HepG2 (cell line): ENCODE results near the gene ELOVL6. TPM values are rescaled to one million over a fixed set of nuclear protein-coding genes. Genes with fewer than 3 reads are reported as not detected.

Experiments
- HNRNPL ChIP-seq: fragments of 200-400 bp; formaldehyde crosslinking; IDR thresholded peaks from 2 replicates; pipeline ENCODE4 v1.6.1; 2017; ENCODE audit warnings: mild to moderate bottlenecking, low read depth, low read length
- HNRNPUL1 ChIP-seq: fragments of 200-400 bp; formaldehyde crosslinking; IDR thresholded peaks from 2 replicates; pipeline ENCODE4 v1.6.1; 2017; ENCODE audit warnings: low read depth, mild to moderate bottlenecking, low read length, moderate library complexity
- NFIC ChIP-seq: IDR thresholded peaks from 2 replicates; pipeline ENCODE4 v1.6.1; 2012; ENCODE audit warnings: mild to moderate bottlenecking, low read length, inconsistent platforms
- PBX2 ChIP-seq: IDR thresholded peaks from 2 replicates; pipeline ENCODE4 v1.6.1; 2016; ENCODE audit warnings: control low read depth
- REL ChIP-seq: sonication (generic); formaldehyde crosslinking; conservative IDR thresholded peaks from 2 replicates; pipeline ENCODE4 v1.8.0; 2022; ENCODE audit warnings: mild to moderate bottlenecking, missing genetic modification reagents, moderate library complexity
- TCF12 ChIP-seq, 2 experiments: fragments of 450-650 bp in 1 of 2; sonication (generic) in 1 of 2; formaldehyde crosslinking in 1 of 2; IDR thresholded peaks; 2 replicates each; pipeline versions ENCODE4 v1.6.1 to v1.8.0; 2017 to 2022; ENCODE audit warnings: antibody characterized with exemption in 1 of 2, mild to moderate bottlenecking in 1 of 2, missing genetic modification reagents in 1 of 2, moderate library complexity in 1 of 2
- TCF7L2 ChIP-seq: IDR thresholded peaks from 2 replicates; pipeline ENCODE4 v1.6.1; 2011; ENCODE audit warnings: mild to moderate bottlenecking, low read depth, low read length, moderate library complexity
- ZBTB21 ChIP-seq: sonication (generic); formaldehyde crosslinking; IDR thresholded peaks from 2 replicates; pipeline ENCODE4 v1.4.0; 2020; ENCODE audit warnings: missing genetic modification reagents
- ZBTB33 ChIP-seq: sonication (generic); formaldehyde crosslinking; IDR thresholded peaks from 2 replicates; pipeline ENCODE4 v1.4.0; 2020; ENCODE audit warnings: missing genetic modification reagents
- ZFP36L2 ChIP-seq: sonication (generic); formaldehyde crosslinking; IDR thresholded peaks from 2 replicates; pipeline ENCODE4 v1.4.0; 2020; ENCODE audit warnings: missing genetic modification reagents
- ZNF776 ChIP-seq: sonication (generic); formaldehyde crosslinking; IDR thresholded peaks from 2 replicates; pipeline ENCODE4 v1.4.0; 2020; ENCODE audit warnings: mild to moderate bottlenecking, missing genetic modification reagents
- polyA plus RNA-seq, 8 experiments: library from polyadenylated mRNA; depleted of rRNA in 3 of 8; stranded (reverse) in 7 of 8; unstranded in 1 of 8; fragments of >200 nt; fragmentation: Illumina TruSeq in 4 of 8; extraction: Trizol in 4 of 8; gene quantifications; 2 replicates each; pipeline versions ENCODE4 v1.2.1 to v1.2.3, GENCODE V29; 2011 to 2016; ENCODE audit warnings: low read depth in 4 of 8, missing spikeins in 1 of 8, mixed read lengths in 1 of 8; ENCODE audit not compliant: insufficient read depth in 1 of 8
- total RNA-seq, 5 experiments: library from RNA; depleted of rRNA; stranded (reverse); fragments of >200 nt; fragmentation: Illumina TruSeq; extraction: Trizol; gene quantifications; 2 replicates each; pipeline ENCODE4 v1.2.3, GENCODE V29; 2016; ENCODE audit warnings: low read depth in 1 of 5
- TF ChIP-seq, protein P1 (sequence below): fragments of 450-650 bp; IDR thresholded peaks from 2 replicates; pipeline ENCODE4 v1.6.1; 2016
- TF ChIP-seq, protein P2 (sequence below): sonication (generic); formaldehyde crosslinking; IDR thresholded peaks from 2 replicates; pipeline ENCODE4 v1.5.0; 2020; ENCODE audit warnings: missing genetic modification reagents
- TF ChIP-seq, protein P3 (sequence below), 2 experiments: IDR thresholded peaks; 2 replicates each; pipeline ENCODE4 v1.6.1; 2011 to 2012; ENCODE audit warnings: low read length in 2 of 2, borderline replicate concordance in 1 of 2, low read depth in 1 of 2, mild to moderate bottlenecking in 1 of 2, moderate library complexity in 1 of 2
- TF ChIP-seq, protein P4 (sequence below): sonication (generic); formaldehyde crosslinking; IDR thresholded peaks from 2 replicates; pipeline ENCODE4 v1.4.0; 2020; ENCODE audit warnings: missing genetic modification reagents; ENCODE audit errors: not compliant biosample characterization
- TF ChIP-seq, protein P5 (sequence below): sonication (generic); formaldehyde crosslinking; IDR thresholded peaks from 2 replicates; pipeline ENCODE4 v1.5.0; 2020; ENCODE audit warnings: missing genetic modification reagents

ELOVL6 gene
- total and polyA plus RNA-seq, 2 of the 13 experiments (the other 11 are each of a cell fraction or from before 2014, with no cell fraction given): 14.1 to 23.2 TPM

GRCh38 chr4:110198435-110199416, at the start of gene ELOVL6 (continued):
- no peak for TF ChIP-seq PBX2
- TF ChIP-seq NFIC: no peak
- TF ChIP-seq HNRNPUL1: no peak
- no peak for TF ChIP-seq TCF12 (IDR thresholded peaks at IDR 0.05)
- TF ChIP-seq TCF12 (CRISPR knock-in tag; IDR thresholded peaks at IDR 0.05): 0 out of 2 replicates have a peak, but pooled peaks have one; percentile 48
- no peak for TF ChIP-seq ZFP36L2 (CRISPR knock-in tag)
- TF ChIP-seq HNRNPL: no peak
- TF ChIP-seq ZNF776: no peak
- no peak for TF ChIP-seq ZBTB33 (CRISPR knock-in tag)
- TF ChIP-seq, protein P1, sequence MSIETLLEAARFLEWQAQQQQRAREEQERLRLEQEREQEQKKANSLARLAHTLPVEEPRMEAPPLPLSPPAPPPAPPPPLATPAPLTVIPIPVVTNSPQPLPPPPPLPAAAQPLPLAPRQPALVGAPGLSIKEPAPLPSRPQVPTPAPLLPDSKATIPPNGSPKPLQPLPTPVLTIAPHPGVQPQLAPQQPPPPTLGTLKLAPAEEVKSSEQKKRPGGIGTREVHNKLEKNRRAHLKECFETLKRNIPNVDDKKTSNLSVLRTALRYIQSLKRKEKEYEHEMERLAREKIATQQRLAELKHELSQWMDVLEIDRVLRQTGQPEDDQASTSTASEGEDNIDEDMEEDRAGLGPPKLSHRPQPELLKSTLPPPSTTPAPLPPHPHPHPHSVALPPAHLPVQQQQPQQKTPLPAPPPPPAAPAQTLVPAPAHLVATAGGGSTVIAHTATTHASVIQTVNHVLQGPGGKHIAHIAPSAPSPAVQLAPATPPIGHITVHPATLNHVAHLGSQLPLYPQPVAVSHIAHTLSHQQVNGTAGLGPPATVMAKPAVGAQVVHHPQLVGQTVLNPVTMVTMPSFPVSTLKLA: peak; percentile 17; the same call in 1 of the 2 replicates
- TF ChIP-seq, protein P2, sequence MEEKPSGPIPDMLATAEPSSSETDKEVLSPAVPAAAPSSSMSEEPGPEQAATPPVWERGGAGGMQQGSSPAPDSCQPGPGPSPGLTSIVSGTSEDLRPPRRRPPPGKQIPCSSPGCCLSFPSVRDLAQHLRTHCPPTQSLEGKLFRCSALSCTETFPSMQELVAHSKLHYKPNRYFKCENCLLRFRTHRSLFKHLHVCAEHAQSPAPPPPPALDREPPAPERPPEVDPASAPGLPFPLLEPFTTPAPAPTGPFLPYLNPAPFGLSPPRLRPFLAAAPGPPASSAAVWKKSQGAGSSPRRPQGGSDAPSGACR (CRISPR knock-in tag): 0 out of 2 replicates have a peak, but pooled peaks have one; percentile 38
- no peak for TF ChIP-seq ZBTB21 (CRISPR knock-in tag)
- TF ChIP-seq TCF7L2: no peak
- TF ChIP-seq, protein P3, sequence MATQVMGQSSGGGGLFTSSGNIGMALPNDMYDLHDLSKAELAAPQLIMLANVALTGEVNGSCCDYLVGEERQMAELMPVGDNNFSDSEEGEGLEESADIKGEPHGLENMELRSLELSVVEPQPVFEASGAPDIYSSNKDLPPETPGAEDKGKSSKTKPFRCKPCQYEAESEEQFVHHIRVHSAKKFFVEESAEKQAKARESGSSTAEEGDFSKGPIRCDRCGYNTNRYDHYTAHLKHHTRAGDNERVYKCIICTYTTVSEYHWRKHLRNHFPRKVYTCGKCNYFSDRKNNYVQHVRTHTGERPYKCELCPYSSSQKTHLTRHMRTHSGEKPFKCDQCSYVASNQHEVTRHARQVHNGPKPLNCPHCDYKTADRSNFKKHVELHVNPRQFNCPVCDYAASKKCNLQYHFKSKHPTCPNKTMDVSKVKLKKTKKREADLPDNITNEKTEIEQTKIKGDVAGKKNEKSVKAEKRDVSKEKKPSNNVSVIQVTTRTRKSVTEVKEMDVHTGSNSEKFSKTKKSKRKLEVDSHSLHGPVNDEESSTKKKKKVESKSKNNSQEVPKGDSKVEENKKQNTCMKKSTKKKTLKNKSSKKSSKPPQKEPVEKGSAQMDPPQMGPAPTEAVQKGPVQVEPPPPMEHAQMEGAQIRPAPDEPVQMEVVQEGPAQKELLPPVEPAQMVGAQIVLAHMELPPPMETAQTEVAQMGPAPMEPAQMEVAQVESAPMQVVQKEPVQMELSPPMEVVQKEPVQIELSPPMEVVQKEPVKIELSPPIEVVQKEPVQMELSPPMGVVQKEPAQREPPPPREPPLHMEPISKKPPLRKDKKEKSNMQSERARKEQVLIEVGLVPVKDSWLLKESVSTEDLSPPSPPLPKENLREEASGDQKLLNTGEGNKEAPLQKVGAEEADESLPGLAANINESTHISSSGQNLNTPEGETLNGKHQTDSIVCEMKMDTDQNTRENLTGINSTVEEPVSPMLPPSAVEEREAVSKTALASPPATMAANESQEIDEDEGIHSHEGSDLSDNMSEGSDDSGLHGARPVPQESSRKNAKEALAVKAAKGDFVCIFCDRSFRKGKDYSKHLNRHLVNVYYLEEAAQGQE (IDR thresholded peaks at IDR 0.05; ENCODE audit: borderline replicate concordance in 1 of 2, low read depth in 1 of 2, low read length in 2 of 2): peak in 1 of 2 experiments; percentile 51; a peak in 1 of 4 replicates
- TF ChIP-seq REL (CRISPR knock-in tag): no peak; the same call in 1 of the 2 replicates
- TF ChIP-seq, protein P4, sequence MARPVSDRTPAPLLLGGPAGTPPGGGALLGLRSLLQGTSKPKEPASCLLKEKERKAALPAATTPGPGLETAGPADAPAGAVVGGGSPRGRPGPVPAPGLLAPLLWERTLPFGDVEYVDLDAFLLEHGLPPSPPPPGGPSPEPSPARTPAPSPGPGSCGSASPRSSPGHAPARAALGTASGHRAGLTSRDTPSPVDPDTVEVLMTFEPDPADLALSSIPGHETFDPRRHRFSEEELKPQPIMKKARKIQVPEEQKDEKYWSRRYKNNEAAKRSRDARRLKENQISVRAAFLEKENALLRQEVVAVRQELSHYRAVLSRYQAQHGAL (CRISPR knock-in tag): no peak
- TF ChIP-seq, protein P5, sequence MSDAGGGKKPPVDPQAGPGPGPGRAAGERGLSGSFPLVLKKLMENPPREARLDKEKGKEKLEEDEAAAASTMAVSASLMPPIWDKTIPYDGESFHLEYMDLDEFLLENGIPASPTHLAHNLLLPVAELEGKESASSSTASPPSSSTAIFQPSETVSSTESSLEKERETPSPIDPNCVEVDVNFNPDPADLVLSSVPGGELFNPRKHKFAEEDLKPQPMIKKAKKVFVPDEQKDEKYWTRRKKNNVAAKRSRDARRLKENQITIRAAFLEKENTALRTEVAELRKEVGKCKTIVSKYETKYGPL (CRISPR knock-in tag): no peak
